ENCODE data around the gene RBM39.
"Not testable (repeated sequence)": the region's sequence is repeated elsewhere in the genome, so short reads cannot be mapped to it uniquely, and the experiment has no call there.

Gene RBM39

GRCh38 chr20:35741892-35742740, at the start of gene RBM39:
RBM39 (minus strand) TSS chr20:35742260; CDS start chr20:35740874, 1,386 bp downstream.
- DNase-seq: peak; percentile 100

GRCh38 chr20:35791821-35792220, 49.8 kb upstream of the RBM39 start:
- DNase-seq: no peak

- DNase-seq: no peak
Observed at GRCh38 chr20:35791097-35791496, 49.0 kb upstream of the RBM39 start.

- peak; percentile 89 for DNase-seq
Observed at GRCh38 chr20:35788796-35789195, 46.7 kb upstream of the RBM39 start.

DNA sequence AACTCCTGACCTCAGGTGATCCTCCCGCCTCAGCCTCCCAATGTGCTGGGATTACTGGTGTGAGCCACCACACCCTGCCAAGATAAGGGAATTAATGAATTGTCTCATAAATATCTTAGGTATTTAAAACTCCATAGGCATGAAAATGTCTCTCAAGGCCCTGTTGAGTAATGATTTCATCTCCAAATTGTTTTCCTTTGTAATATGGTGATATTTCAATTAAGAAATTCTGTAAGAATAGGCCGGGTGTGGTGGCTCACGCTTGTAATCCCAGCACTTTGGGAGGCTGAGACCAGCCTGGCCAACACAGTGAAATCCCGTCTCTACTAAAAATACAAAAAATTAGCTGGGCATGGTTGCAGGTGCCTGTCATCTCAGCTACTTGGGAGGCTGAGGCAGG, 43.5 kb upstream of the RBM39 start:
- DNase-seq: not testable (repeated sequence)

GRCh38 chr20:35783811-35784210, 41.8 kb upstream of the RBM39 start:
- not testable (repeated sequence) for DNase-seq

DNA sequence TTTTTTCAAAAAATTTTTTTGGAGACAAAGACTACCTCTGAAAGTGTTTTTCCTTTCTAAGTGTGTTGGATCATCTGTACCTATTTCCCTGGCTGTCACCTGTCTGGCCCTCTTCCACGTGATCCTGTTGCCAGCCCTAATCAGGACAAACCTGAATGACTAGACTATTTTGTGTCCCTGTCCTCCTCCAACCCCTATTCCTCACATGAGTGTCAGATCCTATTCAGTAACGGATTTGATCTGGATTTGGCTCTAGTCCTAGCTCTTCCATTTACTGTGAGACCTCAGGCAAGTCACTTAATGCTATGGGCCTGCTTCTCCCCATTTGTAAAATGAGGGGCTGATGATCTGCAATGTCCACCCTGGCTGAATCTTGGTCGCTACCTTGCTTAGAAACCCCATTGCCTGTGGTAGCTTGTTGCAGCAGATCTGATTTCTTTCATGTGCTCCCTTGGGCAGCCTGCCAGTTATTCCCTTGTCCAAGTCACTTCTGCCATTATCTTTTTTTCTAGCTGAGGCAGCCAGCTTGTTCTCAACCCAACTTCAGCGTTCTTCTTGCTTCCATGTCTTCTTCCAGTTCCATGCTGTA, 34.5 kb upstream of the RBM39 start:
- peak; percentile 80 for DNase-seq

GRCh38 chr20:35774391-35774790, 32.3 kb upstream of the RBM39 start:
- DNase-seq: no peak

DNA sequence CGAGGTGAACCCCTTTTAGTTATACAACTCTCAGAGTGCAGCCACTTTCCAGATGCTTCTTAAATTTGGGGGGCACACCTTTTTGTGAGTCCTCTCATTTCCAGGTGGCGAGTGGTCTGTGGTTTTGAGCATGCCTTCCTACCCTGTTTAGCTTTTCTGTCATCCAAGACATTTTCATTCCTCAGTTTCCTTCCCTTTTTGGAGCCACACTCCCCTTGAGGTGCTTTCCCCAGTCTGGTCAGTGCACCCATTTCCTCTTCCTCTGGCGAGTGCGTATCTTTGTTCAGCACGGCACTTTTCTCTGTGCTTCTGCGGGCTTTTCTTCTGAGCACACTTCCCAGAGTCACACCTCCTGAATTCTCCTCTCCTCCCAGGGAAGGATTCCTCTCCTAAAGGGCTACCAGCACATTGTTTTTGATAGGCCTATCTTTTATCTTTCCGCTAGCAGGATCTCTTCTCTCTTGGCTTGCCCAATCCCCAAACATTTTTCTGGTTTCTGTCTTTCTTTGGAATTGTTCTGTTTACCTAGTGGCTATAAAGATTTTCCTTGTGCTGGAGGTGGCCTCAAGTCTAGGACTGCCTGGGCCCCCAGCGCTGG, 31.2 kb upstream of the RBM39 start:
- no peak for DNase-seq

DNA sequence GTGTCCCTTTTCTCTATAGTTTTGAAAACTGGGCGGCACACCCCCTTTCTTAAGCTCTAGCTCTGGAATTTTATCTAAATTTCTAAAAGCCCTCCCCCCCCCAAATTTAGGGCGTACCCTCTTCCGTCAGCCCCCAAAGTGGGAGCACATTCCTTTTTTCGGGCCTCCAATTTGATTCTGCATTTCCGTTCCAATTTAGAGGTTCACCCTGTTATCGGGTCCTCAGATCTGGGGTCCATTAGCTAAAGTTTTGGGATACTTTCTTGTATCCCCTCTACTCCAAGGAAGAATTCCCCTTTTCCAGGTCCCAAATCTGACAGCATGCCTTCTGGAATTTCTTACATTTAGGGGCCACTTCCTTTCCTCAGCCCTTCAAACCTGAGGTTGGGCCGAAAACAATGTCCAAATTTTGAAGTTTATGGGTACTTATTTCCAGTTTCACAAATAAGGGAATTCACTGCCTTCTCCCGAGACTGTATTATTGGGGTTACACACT, 30.6 kb upstream of the RBM39 start:
- DNase-seq: no peak

DNA sequence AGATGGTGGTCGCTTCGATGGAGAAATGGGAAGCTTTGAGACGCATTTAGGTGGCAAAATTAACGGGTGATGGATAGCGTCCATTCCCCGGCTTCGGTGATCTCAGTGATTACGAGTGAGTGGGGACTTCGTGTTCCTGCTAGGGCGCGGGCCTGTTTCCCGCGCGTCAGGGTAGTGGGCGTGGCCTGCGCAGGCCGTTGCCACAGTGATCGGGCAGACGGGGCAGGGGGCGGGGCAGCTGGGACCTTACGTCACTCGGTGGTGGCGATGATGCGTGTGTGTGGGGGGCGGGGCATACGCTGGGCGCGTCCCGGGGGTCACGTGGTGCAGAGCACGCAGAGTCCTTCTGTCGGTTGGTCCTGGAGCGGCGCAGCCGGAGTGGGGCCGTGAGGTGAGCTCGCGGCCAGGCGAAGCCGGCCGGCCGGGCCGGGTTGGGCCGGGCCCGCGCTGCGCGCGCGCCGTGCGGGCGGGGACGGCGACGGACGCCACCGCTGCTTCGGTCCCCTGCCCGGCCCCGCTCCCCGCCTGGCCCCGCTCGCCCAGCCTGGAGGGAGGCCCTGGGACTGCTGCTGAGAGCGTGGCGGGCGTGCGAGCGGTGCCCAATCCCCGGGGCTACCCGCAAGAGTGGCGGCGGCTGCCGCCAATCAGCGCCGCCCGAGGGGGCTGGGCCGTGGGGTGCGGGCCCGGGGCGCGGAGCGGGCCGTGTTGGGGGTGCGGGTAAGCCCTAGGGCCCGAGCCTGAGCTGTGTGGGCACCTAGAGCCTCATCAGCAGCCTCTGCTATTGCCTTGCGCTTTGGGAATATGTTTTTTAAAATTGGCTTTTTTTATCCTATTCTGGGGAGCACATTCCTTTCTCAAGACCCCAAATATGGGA, 29.9 kb upstream of the RBM39 start, which contains the start of gene PHF20:
Gene PHF20 (plus strand): TSS at position 327 of the 874 bp plus-strand sequence. CDS start 29,508 bp downstream, outside the sequence.
- DNase-seq: peak; percentile 99

DNA sequence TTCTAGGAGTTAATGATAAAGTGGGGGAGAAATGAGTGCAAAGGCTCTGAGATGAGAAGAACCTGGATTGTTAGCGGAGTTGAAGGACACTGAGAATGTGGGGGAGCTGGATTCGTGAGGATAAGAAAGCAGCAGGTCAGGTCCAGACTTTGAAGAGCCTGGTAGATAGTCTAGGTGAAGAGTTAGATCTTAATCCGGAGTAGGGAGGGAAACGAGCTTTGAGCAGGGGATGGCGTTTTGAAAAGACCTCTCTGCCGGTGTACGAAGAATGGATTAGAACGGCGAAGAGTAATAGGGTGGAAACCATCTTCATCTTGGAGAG, 29.3 kb upstream of the RBM39 start:
- peak; percentile 56 for DNase-seq

DNA sequence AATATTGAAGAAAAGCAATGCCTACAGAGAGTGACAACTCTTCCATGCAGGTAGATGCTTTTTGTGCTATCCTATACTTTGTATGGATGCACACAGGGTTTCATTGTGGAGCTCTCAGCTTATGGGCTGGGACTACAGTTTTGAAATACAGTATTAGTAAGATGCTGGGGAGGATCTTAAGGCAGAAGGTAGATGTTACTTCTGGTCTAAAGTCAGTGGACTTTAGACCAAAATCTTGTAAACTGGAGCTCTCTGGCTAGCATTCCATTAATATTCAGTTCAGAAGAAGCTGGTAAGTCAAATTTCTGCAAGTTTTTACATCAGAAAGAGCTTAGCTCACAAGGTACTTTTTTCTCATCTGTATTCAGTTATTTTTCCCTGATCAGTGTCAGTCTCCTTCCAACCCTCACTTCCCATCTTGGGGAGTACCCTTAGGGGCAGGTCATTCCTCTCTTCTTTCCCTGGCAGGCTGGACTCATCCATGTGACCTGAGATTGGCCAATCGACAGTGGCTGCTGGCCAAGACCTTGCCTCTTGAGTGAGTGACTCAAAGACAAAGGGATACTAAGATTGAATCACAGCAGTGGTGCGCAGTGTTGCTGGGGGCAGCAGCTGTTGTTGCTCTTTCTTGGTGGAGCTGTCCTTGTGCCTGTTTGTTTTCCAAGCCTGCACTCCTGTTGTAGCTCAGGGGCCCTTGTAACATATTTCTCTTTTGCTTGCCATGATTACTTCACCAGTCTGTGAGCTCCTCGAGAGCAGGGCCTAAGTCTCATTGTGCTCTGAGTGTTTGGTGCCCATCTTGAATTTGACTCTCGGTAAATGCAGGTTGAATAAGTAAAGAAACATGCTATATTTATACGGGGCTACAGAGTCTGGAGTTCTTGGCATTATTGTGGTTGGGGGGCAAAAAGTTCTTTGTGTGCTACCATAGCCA, 26.9 kb upstream of the RBM39 start:
- peak; percentile 66 for DNase-seq

DNA sequence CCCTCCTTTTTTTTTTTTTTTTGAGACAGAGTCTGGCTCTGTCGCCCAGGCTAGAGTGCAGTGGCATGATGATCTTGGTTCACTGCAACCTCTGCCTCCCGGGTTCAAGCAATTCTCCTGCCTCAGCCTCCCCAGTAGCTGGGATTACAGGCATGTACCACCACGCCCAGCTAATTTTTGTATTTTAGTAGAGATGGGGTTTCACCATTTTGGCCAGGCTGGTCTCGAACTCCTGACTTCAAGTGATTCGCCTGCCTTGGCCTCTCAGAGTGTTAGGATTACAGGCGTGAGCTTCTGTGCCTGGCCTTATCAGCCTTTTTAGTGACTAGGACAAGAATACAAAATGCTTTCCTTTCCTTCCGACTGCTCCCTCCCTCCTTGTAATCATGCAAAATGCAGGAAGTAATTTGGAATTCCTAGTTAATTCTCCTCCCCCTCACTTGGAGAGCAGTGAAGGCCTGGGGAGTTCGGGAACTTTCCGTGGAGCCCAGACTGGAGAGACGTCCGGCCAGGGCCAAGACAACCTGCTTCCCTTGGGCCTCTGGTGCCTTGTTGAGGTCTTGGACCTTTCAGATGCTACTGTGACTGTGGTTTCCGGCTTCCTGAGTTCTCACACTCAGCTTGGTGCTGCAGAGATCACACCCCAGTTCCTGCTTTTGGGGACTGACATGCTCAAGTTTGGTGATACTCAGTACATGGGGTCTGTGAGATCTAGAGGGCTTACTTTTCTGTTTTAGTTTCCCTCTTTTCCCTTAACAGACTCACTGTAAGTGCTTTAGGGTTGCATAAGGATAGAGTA, 25.8 kb upstream of the RBM39 start:
- no peak for DNase-seq

GRCh38 chr20:35766843-35767242, 24.8 kb upstream of the RBM39 start:
- DNase-seq: no peak

DNA sequence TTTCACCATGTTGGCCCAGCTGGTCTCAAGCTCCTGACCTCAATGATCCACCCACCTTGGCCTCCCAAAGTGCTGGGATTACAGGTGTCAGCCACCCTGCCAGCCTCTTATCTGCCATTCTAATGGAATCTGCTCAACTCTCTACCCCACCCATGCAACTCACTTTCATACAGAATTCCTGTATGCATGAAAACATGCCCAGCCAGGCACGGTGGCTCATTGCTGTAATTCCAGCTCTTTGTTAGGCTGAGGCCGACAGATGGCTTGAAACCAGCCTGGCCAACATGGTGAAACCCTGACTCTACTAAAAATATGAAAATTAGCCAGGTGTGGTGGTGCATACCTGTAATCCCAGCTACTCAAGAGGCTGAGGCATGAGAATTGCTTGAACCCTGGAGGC, 22.9 kb upstream of the RBM39 start:
- DNase-seq: not testable (repeated sequence)

- DNase-seq: no peak
Observed at GRCh38 chr20:35762461-35762860, 20.4 kb upstream of the RBM39 start.

DNA sequence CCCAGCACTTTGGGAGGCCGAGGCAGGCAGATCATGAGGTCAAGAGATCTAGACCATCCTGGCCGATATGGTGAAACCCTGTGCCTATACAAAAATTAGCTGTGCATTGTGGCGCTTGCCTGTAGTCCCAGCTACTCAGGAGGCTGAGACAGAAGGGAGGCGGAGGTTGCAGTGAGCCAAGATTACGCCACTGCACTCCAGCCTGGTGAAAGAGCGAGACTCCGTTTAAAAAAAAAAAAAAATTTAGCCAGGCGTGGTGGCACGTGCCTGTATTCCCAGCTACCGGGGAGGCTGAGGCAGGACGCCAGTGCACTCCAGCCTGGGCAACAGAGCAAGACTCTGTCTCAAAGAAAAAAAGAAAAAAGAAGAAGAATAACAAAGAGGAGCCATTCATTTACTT, 19.5 kb upstream of the RBM39 start:
- not testable (repeated sequence) for DNase-seq

DNA sequence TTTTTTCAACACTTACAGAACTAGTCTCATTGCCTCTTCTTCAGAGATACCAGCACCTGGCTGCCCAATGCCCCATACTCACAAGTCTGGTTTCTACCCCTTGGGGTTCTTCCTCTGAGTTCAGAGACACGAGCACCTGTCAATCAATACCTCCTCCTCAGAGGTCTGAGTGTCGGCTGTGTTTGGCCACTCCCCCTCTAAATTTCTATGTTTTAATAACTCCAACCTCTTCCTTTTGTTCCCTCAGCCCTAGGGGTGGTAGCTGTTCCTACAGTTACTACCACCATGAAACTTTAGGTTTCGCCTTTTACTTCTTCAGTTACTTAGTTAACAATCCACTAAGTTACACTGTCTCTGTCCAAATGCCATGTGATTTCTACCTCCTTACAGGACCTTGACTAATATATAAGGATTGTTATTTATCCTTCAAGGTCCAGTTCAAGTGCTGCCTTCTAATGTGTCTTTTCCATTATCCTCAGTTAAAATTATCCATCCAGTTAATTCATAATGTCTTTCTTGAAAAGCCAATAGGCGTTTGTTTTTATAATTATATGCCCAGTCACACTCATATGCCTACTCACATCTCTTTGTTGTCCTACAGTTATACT, 15.1 kb upstream of the RBM39 start:
- no peak for DNase-seq

GRCh38 chr20:35756404-35756803, 14.3 kb upstream of the RBM39 start:
- no peak for DNase-seq

Measured in DMS53 (cell line).